GM18507 (cell line): Measurements from ENCODE around the gene PIMREG.
A peak's percentile ranks its signal among the peaks of the same experiment; 100 is the strongest.

Experiments
- DNase-seq: peaks from one replicate; pipeline ENCODE4 v3.0.0; 2011; ENCODE audit warnings: low read depth; ENCODE audit not compliant: insufficient read length; ENCODE audit errors: extremely low spot score
- FAIRE-seq: peaks from 2 replicates; lab custom pipeline; 2011; peaks lifted over from hg19 to GRCh38; lab: Jason Lieb, UNC

The PIMREG gene

DNA sequence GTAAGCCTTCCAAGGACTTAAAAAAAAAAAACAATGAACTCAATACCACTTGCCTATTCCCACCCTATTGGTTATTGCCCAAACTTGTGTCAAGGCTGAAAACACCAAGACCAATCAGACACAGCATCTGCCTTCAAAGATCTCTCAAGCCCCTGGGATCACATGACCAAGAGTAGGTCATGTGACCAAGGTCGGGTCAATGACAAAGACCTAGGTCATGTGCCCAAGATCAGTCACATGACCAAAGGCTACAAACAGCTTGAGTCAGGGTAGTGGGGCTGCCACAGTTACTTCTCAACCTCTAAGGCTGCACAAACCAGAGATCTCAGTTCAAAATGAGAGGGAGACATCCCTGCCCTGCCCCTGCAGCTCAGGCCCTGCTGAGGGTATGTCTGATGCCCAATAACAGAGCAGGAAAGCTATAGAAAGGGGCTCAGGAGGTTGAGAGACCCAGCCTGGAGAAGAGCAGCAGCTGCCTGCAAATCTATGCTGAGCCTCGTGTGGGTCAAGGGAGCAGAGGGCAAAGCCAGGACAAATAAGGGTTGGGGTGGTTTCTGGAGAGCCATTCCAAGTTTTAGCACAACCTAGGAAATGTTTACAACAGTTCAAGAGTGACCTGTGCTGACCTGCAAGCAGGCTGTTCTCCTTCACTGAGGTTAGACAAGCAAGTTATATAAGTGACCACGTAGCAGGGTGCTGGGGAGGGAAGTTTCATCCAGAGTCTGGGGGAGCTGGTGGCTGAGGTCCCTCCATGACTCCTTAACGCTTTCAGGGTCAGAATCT is 48.8 kb downstream of the PIMREG start:
- FAIRE-seq (no peak), DNase-seq (no peak)

DNA sequence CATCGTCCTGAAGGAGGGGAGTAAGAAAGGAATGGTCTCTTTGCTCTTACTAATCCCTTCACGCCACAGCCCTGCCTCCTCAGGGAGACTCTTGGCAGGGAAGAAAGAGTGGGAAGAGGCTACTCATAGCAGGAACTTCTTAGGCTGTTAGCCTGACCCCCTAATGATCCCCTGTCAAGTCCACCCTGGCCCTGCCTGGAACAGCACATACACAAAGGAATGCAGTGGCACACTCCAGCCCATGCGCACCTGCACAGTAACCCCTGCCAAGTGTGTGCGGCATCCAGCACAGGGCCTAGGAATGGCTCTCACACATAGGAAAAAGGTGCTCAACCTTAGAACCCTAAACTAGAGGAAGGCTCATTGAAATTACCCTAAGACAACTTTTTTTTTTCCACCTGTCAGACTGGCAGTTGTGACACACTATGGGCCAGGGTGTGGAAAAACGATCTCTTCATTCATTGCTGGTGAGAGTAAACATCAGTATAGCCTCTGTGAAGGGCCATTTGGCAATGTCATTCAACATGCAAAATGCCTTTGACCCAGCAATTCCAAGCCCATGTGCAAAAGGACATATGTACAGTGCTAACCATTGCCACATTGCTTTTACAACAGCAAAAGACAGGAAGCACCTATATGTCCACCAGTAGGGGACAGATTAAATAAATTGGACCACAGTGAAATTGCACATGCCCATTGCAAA is 50.1 kb downstream of the PIMREG start:
- DNase-seq, result no peak
- no peak for FAIRE-seq

DNA sequence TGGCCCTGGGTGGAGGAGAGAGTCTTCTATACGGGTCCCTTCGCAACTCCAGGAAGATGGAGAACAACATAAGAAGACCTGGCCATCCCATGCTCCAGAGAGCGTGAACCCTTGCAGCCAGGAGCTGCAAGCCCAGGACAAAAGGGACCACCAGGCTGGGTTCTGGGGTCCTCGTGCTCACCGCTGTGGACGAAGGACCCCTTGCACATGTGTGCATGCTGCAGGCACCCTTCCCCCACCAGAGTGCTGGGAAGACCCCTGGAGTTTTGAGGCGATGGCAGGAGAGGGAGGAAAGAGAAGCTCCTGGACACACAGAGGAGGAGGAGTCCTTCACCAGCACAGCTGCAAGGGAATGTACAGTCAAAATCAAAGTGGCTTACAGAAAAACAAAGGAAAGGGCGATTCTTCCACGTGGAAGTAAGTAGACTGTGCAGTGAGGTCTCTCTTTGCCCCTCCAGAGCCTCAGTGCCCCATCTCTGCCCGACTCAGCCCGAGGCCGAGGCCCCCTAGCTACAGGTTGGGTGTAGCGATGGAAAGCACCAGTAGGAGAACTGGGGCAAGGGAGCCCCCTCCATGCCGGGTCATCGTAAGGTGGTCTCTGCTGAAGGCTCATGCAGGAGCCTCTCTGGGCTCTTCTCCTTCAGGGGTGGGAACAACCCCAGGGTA is 51.3 kb downstream of the PIMREG start:
- FAIRE-seq (no peak), DNase-seq (no peak)

DNA sequence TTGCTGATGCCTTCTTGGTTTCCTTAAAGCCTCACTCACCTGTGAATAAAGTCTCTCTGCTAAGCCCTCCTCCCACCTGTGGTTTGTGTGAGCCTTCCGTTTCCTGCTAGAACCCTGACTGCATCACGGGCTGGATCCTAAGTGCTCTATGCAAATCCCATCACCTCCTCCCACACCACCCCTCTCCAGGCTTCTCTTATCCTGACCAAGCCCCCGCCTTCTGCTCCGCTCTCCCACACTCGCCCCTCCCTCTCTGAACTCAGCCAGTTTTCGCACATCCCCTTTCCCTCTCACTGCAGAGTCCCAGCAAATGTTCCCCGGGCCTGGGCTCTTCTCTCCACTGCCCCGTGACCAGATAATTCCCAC is 51.8 kb downstream of the PIMREG start:
- no peak for DNase-seq
- peak; percentile 60 for FAIRE-seq

DNA sequence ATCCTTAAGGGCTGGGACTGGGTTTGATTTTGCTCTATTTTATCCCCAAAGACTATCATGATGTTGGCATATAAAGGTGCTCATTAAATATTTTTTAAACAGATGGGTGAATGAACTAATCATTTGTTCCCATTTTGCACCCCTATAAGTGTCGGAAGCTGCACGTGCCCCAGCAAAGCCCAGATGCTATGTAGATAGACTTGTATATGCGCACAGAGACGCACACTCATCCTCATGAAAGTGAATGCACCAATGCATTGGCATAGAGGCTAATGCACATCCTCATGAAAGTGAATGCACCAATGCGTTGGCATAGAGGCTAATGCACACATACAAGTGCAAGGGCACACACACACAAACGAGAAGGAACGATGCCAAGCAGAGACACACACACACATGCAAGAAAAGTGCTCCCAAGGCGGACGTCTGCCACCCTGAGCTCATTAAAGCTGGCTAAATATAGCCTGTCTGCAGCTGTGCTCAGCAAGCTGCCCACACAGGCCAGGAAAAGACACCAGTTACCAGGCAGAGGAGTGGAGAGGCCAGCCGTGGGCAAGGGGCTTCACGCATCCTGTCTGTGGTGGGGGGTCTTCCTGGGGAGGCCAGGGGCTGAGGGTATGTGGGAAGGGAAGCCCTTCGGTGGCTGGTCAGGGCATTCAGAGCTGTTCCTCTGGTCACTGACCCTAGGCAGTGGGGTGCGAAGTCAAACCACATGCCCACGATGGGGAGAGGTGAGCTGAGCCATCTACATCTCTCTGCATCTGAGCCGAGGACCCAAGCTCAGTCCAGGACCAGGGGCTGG is 52.6 kb downstream of the PIMREG start:
- DNase-seq (no peak), FAIRE-seq (no peak)

DNA sequence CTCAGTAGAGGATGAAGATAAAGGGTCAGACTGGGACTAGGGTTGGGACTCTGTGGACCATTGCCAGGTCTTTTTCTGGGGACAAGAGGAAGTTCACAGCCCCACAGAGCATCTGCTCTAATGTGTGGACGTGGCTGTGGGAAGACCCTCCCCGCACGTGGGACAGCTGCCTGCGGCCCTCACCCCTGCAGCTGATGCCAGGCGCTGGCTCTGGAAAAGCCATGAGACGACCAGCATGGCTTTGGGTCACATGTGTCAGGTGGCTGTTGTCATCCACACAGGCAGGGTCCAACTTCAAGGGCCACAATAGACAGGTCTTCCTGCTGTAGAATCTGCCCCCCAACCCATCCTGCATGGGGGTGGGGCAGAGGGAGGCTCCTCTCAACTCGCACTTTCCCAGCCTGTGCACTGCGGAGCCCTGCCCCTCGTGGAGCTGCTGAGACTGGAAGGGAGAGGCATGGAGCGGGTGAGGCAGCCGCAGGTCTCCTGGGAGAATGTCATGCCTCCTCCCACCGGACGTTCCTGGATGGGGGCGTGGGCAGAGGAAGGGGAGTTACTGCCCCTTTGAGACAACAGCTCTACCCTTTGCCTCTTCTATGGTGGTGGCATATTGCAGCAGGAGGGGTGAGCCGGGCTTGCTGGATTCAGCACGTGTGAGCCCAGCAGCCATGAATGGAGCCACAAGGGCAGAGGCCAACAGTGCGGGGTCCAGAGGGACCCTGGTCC is 53.4 kb downstream of the PIMREG start:
- FAIRE-seq (no peak), DNase-seq (no peak)

DNA sequence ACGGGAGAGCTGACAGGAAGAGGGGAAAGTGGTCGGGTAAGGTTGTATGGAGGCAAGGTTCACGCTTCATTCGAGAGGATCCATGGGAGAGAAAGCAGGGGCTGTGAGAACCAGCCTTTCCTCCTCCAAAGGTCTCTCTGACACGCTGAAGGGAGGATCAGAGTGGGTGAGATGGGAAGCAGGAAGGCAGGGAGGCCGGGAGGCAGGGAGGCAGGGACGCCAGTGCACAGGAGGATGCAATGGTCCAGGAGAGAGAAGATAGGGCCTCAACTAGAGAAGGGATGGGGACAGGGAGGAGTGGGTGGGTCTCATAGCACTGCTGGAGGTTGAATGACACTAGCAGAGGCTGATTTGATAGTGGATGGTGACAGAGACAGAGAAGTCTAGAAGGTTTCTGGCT is 54.1 kb downstream of the PIMREG start:
- DNase-seq, result no peak
- FAIRE-seq, result no peak

DNA sequence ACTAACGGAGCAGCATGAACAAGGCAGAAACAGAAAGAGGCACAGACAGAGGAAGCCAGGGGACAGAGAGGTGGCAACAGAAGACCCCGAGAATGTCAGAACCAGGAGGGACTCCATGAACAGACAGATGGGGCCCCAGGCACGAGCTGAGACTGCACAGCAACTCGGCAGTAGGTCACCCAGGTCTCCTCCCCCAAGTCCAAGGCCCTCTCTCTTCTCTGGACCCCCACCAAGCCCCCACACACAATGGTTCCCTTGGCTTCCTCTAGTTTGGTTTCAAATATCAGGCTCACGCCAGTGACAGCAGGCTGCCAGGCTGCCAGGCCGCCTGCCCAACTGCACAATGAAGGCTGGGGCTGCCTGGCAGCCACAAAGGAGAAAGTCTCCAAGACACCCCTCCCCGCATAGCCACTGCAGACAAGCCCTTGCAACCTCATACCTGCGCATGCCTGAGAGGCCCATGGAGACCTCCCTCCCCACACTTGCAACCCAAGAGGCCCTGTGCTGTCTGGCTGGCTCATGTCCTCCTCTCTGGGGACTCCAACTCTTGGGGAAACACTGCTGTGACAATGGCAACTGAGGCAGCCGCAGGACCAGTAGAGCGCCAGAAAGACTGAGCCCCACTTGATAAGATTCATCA is 54.8 kb downstream of the PIMREG start:
- FAIRE-seq (no peak), DNase-seq (no peak)
